ENCODE results near the gene SEC24B.

DNA sequence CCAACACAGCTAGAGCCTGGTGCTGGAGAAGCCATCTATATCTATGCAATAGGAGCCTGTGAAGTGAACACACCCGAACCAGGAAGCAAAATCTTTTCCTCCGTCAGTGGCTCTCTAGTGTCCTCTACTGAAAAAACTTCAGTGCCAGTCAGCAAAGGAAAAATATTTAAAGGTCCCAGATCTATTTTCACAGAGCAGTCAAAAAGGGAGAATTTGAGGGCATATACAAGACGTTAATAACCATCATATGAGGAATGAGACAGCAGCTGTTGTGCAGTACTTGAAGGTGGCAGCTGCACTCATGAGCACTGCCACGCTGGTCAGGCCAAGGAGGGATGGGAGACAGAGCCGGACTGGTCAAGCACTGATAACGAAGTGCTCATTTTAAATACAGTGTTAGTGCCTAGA, 140.8 kb downstream of the SEC24B start:
- TF ChIP-seq CTCF (IDR thresholded peaks at IDR 0.05), result no peak
- no peak for TF ChIP-seq POLR2A (IDR thresholded peaks at IDR 0.05)
